ENCODE results near the gene SYT1. TPM values are rescaled to one million over a fixed set of nuclear protein-coding genes. Genes with fewer than 3 reads are reported as not detected.

SYT1 gene
- total and polyA plus RNA-seq, 2 donors (not counting 3 experiments of a cell fraction or from before 2014, with no cell fraction given), result 3.2 to 15.3 TPM

- no peak overlapping the region for H3K9ac ChIP-seq (replicated peaks; ENCODE audit: extremely low read depth, insufficient read depth, low read length)
- dilution Hi-C loops (cut with MboI; ENCODE audit: extremely low pct_ligation_motif_present, low sequenced_read_pairs), result no loop called here
- no peak overlapping the region for H3K4me3 ChIP-seq (replicated peaks in 1 of 3; ENCODE audit: insufficient read depth in 1 of 3, low read depth in 1 of 3, low read length in 3 of 3)
- no peak overlapping the region for H3K4me2 ChIP-seq (ENCODE audit: insufficient read depth, low read length)
- no TSS peak for BruUV-seq (replicated peaks)
- ChIA-PET POLR2A (no interaction called here), CTCF (interaction anchor here (1.1 to 1.3 kb wide), 2 partner anchors 9 to 599 kb away, joined by 4 to 5 read pairs; no protein-coding TSS in a partner anchor)
- intact Hi-C loops (cut with micrococcal nuclease), result no loop called here
- no peak overlapping the region for H2AFZ ChIP-seq (ENCODE audit: low read depth, low read length)
- H3K27me3 ChIP-seq (ENCODE audit: control insufficient read depth in 2 of 2, insufficient read depth in 2 of 2, low read length in 2 of 2), result no peaks in the 10 kb centered on the region
- DNase-seq (ENCODE audit: low read depth, low spot score) (no peak), FAIRE-seq (no peak)
- H3K9me3 ChIP-seq (replicated peaks; ENCODE audit: control insufficient read depth, insufficient read depth, low read length), result no peaks in the 10 kb centered on the region
- TF ChIP-seq CTCF (IDR thresholded peaks at IDR 0.05; ENCODE audit: extremely low read depth in 1 of 2, insufficient read depth in 1 of 2, low read depth in 1 of 2, low read length in 2 of 2) (no peak), JUN (IDR thresholded peaks at IDR 0.05; ENCODE audit: borderline replicate concordance, insufficient read depth, insufficient read length, low read depth) (no peak), FOS (IDR thresholded peaks at IDR 0.05; ENCODE audit: borderline replicate concordance, insufficient read depth, low read length) (no peak), MYC (IDR thresholded peaks at IDR 0.05; ENCODE audit: low read depth, low read length) (no peak), POLR2A (IDR thresholded peaks at IDR 0.05; ENCODE audit: low read depth, low read length) (no peak), POLR2AphosphoS5 (IDR thresholded peaks at IDR 0.05; ENCODE audit: insufficient read depth, low read depth, low read length) (no peak), EZH2 (IDR thresholded peaks at IDR 0.05; ENCODE audit: borderline replicate concordance, low read depth, low read length, severe bottlenecking) (no peak), MAX (IDR thresholded peaks at IDR 0.05; ENCODE audit: insufficient read depth, insufficient read length) (no peak), GATA2 (IDR thresholded peaks at IDR 0.05; ENCODE audit: insufficient read depth, insufficient read length, low read depth, low read length) (no peak)
- no peaks in the 10 kb centered on the region for H4K20me1 ChIP-seq (replicated peaks; ENCODE audit: control insufficient read depth, extremely low read depth, insufficient read depth, low read length)
- H3K79me2 ChIP-seq (ENCODE audit: control insufficient read depth, insufficient read depth, low read length), result no peaks in the 10 kb centered on the region
- H3K36me3 ChIP-seq (ENCODE audit: control insufficient read depth in 2 of 2, extremely low read depth in 1 of 2, insufficient read depth in 2 of 2, low read length in 2 of 2), result no peaks in the 10 kb centered on the region
- H3K4me1 ChIP-seq (ENCODE audit: control insufficient read depth, extremely low read depth, insufficient read depth, low read length), result no peaks in the 10 kb centered on the region
- no peaks in the 10 kb centered on the region for H3K9me1 ChIP-seq (replicated peaks; ENCODE audit: control insufficient read depth, extremely low read depth, insufficient read depth, low read length)
- H3K27ac ChIP-seq (ENCODE audit: insufficient read depth, low read depth, low read length), result no peak overlapping the region
These were observed 296.8 kb downstream of the SYT1 start for GRCh38 chr12:79161249-79161934.

All from endothelial cell of umbilical vein (primary cell).